A549 (cell line): ENCODE data around the gene SYPL1.

Experiments
- BCL3 ChIP-seq: fragments of >200 bp; sonication (Bioruptor Twin); formaldehyde crosslinking; IDR thresholded peaks from 3 replicates; pipeline ENCODE4 v1.6.1; 2016
- CTCF ChIP-seq: fragments of >200 bp; sonication (Bioruptor Twin); formaldehyde crosslinking; IDR thresholded peaks from 3 replicates; pipeline ENCODE4 v1.5.1; 2016
- MAZ ChIP-seq: fragments of 150-350 bp; IDR thresholded peaks from 2 replicates; pipeline ENCODE4 v1.6.1; 2014; ENCODE audit warnings: antibody characterized with exemption, low read depth, low read length, borderline replicate concordance
- PBX3 ChIP-seq: IDR thresholded peaks from 2 replicates; pipeline ENCODE4 v1.6.1; 2012
- POLR2A ChIP-seq: IDR thresholded peaks from 2 replicates; pipeline ENCODE4 v1.6.1; 2012; ENCODE audit warnings: mild to moderate bottlenecking, low read length
- RARB ChIP-seq: fragments of 250-450 bp; sonication (Bioruptor Pico); IDR thresholded peaks from 2 replicates; pipeline ENCODE4 v1.8.0; 2021; ENCODE audit warnings: mild to moderate bottlenecking, moderate library complexity

DNA sequence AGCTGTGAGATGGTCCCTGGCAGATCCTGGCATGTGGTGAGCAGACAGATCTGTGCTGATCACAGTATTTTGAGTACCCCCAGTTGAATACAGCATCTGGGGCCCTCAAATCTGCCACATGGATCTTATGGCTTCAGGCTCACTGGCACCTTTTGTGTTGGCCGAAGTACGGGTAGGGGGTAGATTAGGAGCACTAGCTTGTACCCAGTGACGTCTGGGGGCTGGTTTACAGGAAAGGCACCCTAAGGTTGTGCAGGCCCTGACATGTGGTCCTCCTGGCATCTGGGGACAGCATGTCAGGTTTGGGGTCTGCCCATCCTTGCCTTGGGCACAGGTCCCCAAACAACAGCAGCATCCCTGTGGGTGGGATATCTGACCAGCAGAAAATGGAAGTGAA, 53.2 kb downstream of the SYPL1 start:
- no peak for TF ChIP-seq MAZ
- TF ChIP-seq BCL3 = no peak
- TF ChIP-seq CTCF = no peak
- TF ChIP-seq POLR2A = no peak
- TF ChIP-seq PBX3 = no peak
- TF ChIP-seq RARB = no peak
